ENCODE measurements around the gene HCK.

DNA sequence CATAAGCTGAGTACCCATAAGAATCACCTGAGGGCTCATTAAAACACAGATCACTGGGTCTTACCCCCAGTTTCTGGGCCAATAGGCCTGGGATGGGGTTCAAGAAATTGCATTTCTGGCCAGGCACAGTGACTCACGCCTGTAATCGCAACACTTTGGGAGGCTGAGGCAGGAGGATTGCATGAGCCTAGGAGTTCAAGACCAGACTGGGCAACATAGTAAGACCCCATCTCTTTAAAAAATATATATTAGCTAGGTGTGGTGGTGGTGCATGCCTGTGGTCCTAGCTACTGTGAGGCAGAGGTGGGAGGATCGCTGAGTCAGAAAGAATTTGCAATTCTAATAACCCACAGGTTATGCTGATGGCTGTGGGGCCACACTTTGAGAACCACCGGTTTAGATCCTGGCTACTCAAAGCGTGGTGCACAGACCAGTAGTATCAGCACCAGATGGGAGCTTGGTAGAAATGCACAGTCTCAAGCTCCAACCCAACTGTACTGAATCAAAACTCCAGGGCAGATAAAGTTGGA lies 39.8 kb upstream of the HCK start:
- TF ChIP-seq, protein P1, sequence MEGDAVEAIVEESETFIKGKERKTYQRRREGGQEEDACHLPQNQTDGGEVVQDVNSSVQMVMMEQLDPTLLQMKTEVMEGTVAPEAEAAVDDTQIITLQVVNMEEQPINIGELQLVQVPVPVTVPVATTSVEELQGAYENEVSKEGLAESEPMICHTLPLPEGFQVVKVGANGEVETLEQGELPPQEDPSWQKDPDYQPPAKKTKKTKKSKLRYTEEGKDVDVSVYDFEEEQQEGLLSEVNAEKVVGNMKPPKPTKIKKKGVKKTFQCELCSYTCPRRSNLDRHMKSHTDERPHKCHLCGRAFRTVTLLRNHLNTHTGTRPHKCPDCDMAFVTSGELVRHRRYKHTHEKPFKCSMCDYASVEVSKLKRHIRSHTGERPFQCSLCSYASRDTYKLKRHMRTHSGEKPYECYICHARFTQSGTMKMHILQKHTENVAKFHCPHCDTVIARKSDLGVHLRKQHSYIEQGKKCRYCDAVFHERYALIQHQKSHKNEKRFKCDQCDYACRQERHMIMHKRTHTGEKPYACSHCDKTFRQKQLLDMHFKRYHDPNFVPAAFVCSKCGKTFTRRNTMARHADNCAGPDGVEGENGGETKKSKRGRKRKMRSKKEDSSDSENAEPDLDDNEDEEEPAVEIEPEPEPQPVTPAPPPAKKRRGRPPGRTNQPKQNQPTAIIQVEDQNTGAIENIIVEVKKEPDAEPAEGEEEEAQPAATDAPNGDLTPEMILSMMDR (IDR thresholded peaks at IDR 0.05 in 2 of 3, conservative IDR thresholded peaks at IDR 0.05 in 1 of 3; ENCODE audit: borderline replicate concordance in 1 of 3, insufficient read depth in 1 of 3, low read depth in 2 of 3, low read length in 2 of 3): no peak
- TF ChIP-seq POLR2AphosphoS5 (IDR thresholded peaks at IDR 0.05; ENCODE audit: low read depth, low read length): no peak
- TF ChIP-seq, protein P2, sequence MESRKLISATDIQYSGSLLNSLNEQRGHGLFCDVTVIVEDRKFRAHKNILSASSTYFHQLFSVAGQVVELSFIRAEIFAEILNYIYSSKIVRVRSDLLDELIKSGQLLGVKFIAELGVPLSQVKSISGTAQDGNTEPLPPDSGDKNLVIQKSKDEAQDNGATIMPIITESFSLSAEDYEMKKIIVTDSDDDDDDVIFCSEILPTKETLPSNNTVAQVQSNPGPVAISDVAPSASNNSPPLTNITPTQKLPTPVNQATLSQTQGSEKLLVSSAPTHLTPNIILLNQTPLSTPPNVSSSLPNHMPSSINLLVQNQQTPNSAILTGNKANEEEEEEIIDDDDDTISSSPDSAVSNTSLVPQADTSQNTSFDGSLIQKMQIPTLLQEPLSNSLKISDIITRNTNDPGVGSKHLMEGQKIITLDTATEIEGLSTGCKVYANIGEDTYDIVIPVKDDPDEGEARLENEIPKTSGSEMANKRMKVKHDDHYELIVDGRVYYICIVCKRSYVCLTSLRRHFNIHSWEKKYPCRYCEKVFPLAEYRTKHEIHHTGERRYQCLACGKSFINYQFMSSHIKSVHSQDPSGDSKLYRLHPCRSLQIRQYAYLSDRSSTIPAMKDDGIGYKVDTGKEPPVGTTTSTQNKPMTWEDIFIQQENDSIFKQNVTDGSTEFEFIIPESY (IDR thresholded peaks at IDR 0.05; ENCODE audit: extremely low read depth, insufficient replicate concordance, low read length): no peak
- TF ChIP-seq YY1 (IDR thresholded peaks at IDR 0.05; ENCODE audit: extremely low read depth, insufficient replicate concordance, low read depth, low read length): no peak
- no peak for TF ChIP-seq POLR2A (IDR thresholded peaks at IDR 0.05; ENCODE audit: borderline replicate concordance, extremely low read depth, insufficient read depth, insufficient read length)
- no peak for TF ChIP-seq SRF (IDR thresholded peaks at IDR 0.05; ENCODE audit: low read depth)
- TF ChIP-seq EZH2 (IDR thresholded peaks at IDR 0.05): no peak
- no peak for TF ChIP-seq JUND (IDR thresholded peaks at IDR 0.05)
- no peak for TF ChIP-seq EGR1 (IDR thresholded peaks at IDR 0.05; ENCODE audit: low read depth)
- no peak for TF ChIP-seq EZH2phosphoT487 (IDR thresholded peaks at IDR 0.05; ENCODE audit: borderline replicate concordance)
